ENCODE data around the gene AFTPH.

Gene AFTPH

GRCh38 chr2:64548761-64549160 lies 24.6 kb downstream of the AFTPH start:
- Histone ChIP-seq H3K27me3 (ENCODE audit: low read length) (no peaks in the 10 kb centered on the region), H3K4me3 (ENCODE audit: insufficient read depth, low read length, poor library complexity, severe bottlenecking) (no peak overlapping the region), H3K79me2 (ENCODE audit: insufficient read depth, low read length) (peaks cover 36% of the 10 kb centered on the region), H3K4me2 (ENCODE audit: low read depth, low read length, poor library complexity, severe bottlenecking) (no peak overlapping the region), H3K36me3 (ENCODE audit: low read length) (no peaks in the 10 kb centered on the region), H3K9ac (ENCODE audit: low read length) (no peak overlapping the region), H3K9me2 (replicated peaks; ENCODE audit: insufficient read depth, low read length) (no peaks in the 10 kb centered on the region), H2AFZ (ENCODE audit: low read depth, low read length, severe bottlenecking) (no peak overlapping the region), H3K27ac (ENCODE audit: low read depth, low read length) (no peak overlapping the region), H4K20me1 (ENCODE audit: low read depth, low read length) (no peaks in the 10 kb centered on the region; the same call in 1 of the 2 replicates), H3K9me3 (ENCODE audit: insufficient read depth, low read length) (no peaks in the 10 kb centered on the region), H3F3A (ENCODE audit: insufficient read depth) (peaks cover 6% of the 10 kb centered on the region; the same call in 1 of the 2 replicates)
- TF ChIP-seq CTCF (IDR thresholded peaks at IDR 0.05; ENCODE audit: insufficient read depth, low read length, poor library complexity, severe bottlenecking) (no peak), EZH2phosphoT487 (conservative IDR thresholded peaks at IDR 0.05; ENCODE audit: low read length) (no peak)

GRCh38 chr2:64550042-64550441 lies 25.9 kb downstream of the AFTPH start:
- Histone ChIP-seq H3K79me2 (ENCODE audit: insufficient read depth, low read length) (peaks cover 23% of the 10 kb centered on the region; the same call in 1 of the 2 replicates), H3K4me2 (ENCODE audit: low read depth, low read length, poor library complexity, severe bottlenecking) (no peak overlapping the region), H4K20me1 (ENCODE audit: low read depth, low read length) (no peaks in the 10 kb centered on the region; the same call in 1 of the 2 replicates), H3K9me2 (replicated peaks; ENCODE audit: insufficient read depth, low read length) (no peaks in the 10 kb centered on the region), H3K9me3 (ENCODE audit: insufficient read depth, low read length) (no peaks in the 10 kb centered on the region), H2AFZ (ENCODE audit: low read depth, low read length, severe bottlenecking) (no peak overlapping the region), H3K9ac (ENCODE audit: low read length) (no peak overlapping the region), H3F3A (ENCODE audit: insufficient read depth) (peaks cover 10% of the 10 kb centered on the region; the same call in 1 of the 2 replicates), H3K36me3 (ENCODE audit: low read length) (0 out of 2 replicates have a peak, but pooled peaks cover 4% of the 10 kb centered on the region), H3K4me3 (ENCODE audit: insufficient read depth, low read length, poor library complexity, severe bottlenecking) (no peak overlapping the region), H3K27ac (ENCODE audit: low read depth, low read length) (no peak overlapping the region), H3K27me3 (ENCODE audit: low read length) (no peaks in the 10 kb centered on the region)
- no peak for TF ChIP-seq EZH2phosphoT487 (conservative IDR thresholded peaks at IDR 0.05; ENCODE audit: low read length)

GRCh38 chr2:64551851-64552250 lies 27.7 kb downstream of the AFTPH start:
- no peaks in the 10 kb centered on the region; the same call in 1 of the 2 replicates for H4K20me1 ChIP-seq (ENCODE audit: low read depth, low read length)

More at GRCh38 chr2:64551851-64552250, 27.7 kb downstream of the AFTPH start:
- H3K4me3 ChIP-seq (ENCODE audit: insufficient read depth, low read length, poor library complexity, severe bottlenecking), result no peak overlapping the region
- no peak overlapping the region for H2AFZ ChIP-seq (ENCODE audit: low read depth, low read length, severe bottlenecking)
- H3K36me3 ChIP-seq (ENCODE audit: low read length), result 0 out of 2 replicates have a peak, but pooled peaks cover 4% of the 10 kb centered on the region
- H3F3A ChIP-seq (ENCODE audit: insufficient read depth), result peaks cover 10% of the 10 kb centered on the region; the same call in 1 of the 2 replicates
- no peaks in the 10 kb centered on the region for H3K9me3 ChIP-seq (ENCODE audit: insufficient read depth, low read length)
- no peak overlapping the region for H3K4me2 ChIP-seq (ENCODE audit: low read depth, low read length, poor library complexity, severe bottlenecking)
- H3K27me3 ChIP-seq (ENCODE audit: low read length), result no peaks in the 10 kb centered on the region
- no peaks in the 10 kb centered on the region for H3K9me2 ChIP-seq (replicated peaks; ENCODE audit: insufficient read depth, low read length)
- H3K9ac ChIP-seq (ENCODE audit: low read length), result no peak overlapping the region
- TF ChIP-seq EZH2phosphoT487 (conservative IDR thresholded peaks at IDR 0.05; ENCODE audit: low read length) (no peak), CTCF (IDR thresholded peaks at IDR 0.05; ENCODE audit: insufficient read depth, low read length, poor library complexity, severe bottlenecking) (no peak)
- peaks cover 15% of the 10 kb centered on the region; the same call in 1 of the 2 replicates for H3K79me2 ChIP-seq (ENCODE audit: insufficient read depth, low read length)
- H3K27ac ChIP-seq (ENCODE audit: low read depth, low read length), result no peak overlapping the region
